ENCODE measurements around the gene LSP1. TPM values are rescaled to one million over a fixed set of nuclear protein-coding genes. Genes with fewer than 3 reads are reported as not detected.

The LSP1 gene
- total and polyA plus RNA-seq, 2 experiments from 2014 or later, result 2.8 TPM; not detected in 1

GRCh38 chr11:1919391-1920127 lies 66.7 kb downstream of the LSP1 start, which contains the start of gene TNNT3:
TSS of gene TNNT3 (plus strand) at chr11:1919703. CDS start at chr11:1922875, 3,172 bp downstream.
- TF ChIP-seq CTCF (IDR thresholded peaks at IDR 0.05; ENCODE audit: low read depth, low read length), result no peak
- Histone ChIP-seq H3K27ac (no peak within 1 kb of the TSS), H3K36me3 (no peaks in the 10 kb centered on the region), H3K4me1 (ENCODE audit: low read depth) (no peaks in the 10 kb centered on the region), H3K4me3 (no peak within 1 kb of the TSS), H3K27me3 (no peaks in the 10 kb centered on the region), H3K9me3 (ENCODE audit: low read depth) (no peaks in the 10 kb centered on the region)
- DNase-seq (ENCODE audit: low read depth in 1 of 2, low spot score in 1 of 2), result no peak

GRCh38 chr11:1920128-1920908 lies 67.4 kb downstream of the LSP1 start:
- Histone ChIP-seq H3K4me3 (no peak overlapping the region), H3K36me3 (no peaks in the 10 kb centered on the region), H3K9me3 (ENCODE audit: low read depth) (no peaks in the 10 kb centered on the region), H3K27ac (no peak overlapping the region), H3K4me1 (ENCODE audit: low read depth) (no peaks in the 10 kb centered on the region), H3K27me3 (no peaks in the 10 kb centered on the region)
- DNase-seq (ENCODE audit: low read depth in 1 of 2, low spot score in 1 of 2), result no peak
- TF ChIP-seq CTCF (IDR thresholded peaks at IDR 0.05; ENCODE audit: low read depth, low read length), result no peak

GRCh38 chr11:1920909-1921573 lies 68.2 kb downstream of the LSP1 start:
- H3K36me3 ChIP-seq, result no peaks in the 10 kb centered on the region
- H3K27me3 ChIP-seq, result no peaks in the 10 kb centered on the region
- no peaks in the 10 kb centered on the region for H3K9me3 ChIP-seq (ENCODE audit: low read depth)
- no peak for TF ChIP-seq CTCF (IDR thresholded peaks at IDR 0.05; ENCODE audit: low read depth, low read length)
- H3K4me1 ChIP-seq (ENCODE audit: low read depth), result no peaks in the 10 kb centered on the region
- H3K4me3 ChIP-seq, result no peak overlapping the region
- no peak overlapping the region for H3K27ac ChIP-seq
- DNase-seq (ENCODE audit: low read depth in 1 of 2, low spot score in 1 of 2), result no peak

GRCh38 chr11:1921574-1922141 lies 68.8 kb downstream of the LSP1 start:
- Histone ChIP-seq H3K27me3 (no peaks in the 10 kb centered on the region), H3K4me3 (no peak overlapping the region), H3K36me3 (no peaks in the 10 kb centered on the region), H3K27ac (no peak overlapping the region), H3K9me3 (ENCODE audit: low read depth) (no peaks in the 10 kb centered on the region), H3K4me1 (ENCODE audit: low read depth) (no peaks in the 10 kb centered on the region)
- no peak for TF ChIP-seq CTCF (IDR thresholded peaks at IDR 0.05; ENCODE audit: low read depth, low read length)
- DNase-seq (ENCODE audit: low read depth in 1 of 2, low spot score in 1 of 2), result peak in 1 of 2 donors; percentile 83

GRCh38 chr11:1922481-1923081 lies 69.7 kb downstream of the LSP1 start:
- peaks cover 8% of the 10 kb centered on the region for H3K4me1 ChIP-seq (ENCODE audit: low read depth)
- H3K9me3 ChIP-seq (ENCODE audit: low read depth), result no peaks in the 10 kb centered on the region
- H3K27ac ChIP-seq, result no peak overlapping the region
- no peak overlapping the region for H3K4me3 ChIP-seq
- no peak for DNase-seq (ENCODE audit: low read depth in 1 of 2, low spot score in 1 of 2)
- TF ChIP-seq CTCF (IDR thresholded peaks at IDR 0.05; ENCODE audit: low read depth, low read length), result no peak
- H3K27me3 ChIP-seq, result no peaks in the 10 kb centered on the region
- no peaks in the 10 kb centered on the region for H3K36me3 ChIP-seq
